Sigmoid colon (tissue), 7 donors: ENCODE data around the gene VTI1B. TPM values are rescaled to one million over a fixed set of nuclear protein-coding genes. Genes with fewer than 3 reads are reported as not detected.
A peak's percentile ranks its signal among the peaks of the same experiment; 100 is the strongest.

ENCODE experiments used
- DNase-seq: peaks from one replicate; pipeline ENCODE4 v3.0.0-alpha.2; 2019
- H3K27ac ChIP-seq, 4 donors: fragments of 200-600 bp; sonication (generic); one replicate each; pipeline ENCODE4 v1.5.1; 2016 to 2019; ENCODE audit warnings: mild to moderate bottlenecking in 1 of 4
- H3K27me3 ChIP-seq, 3 donors: fragments of 200-600 bp; sonication (generic); one replicate each; pipeline ENCODE4 v1.5.1; 2019; ENCODE audit warnings: mild to moderate bottlenecking in 1 of 3
- H3K36me3 ChIP-seq, 4 donors: fragments of 200-600 bp; sonication (generic); one replicate each; pipeline ENCODE4 v1.5.1; 2016 to 2019
- H3K4me1 ChIP-seq, 4 donors: fragments of 200-600 bp; sonication (generic); one replicate each; pipeline ENCODE4 v1.5.1; 2017 to 2019
- H3K4me3 ChIP-seq, 4 donors: fragments of 200-600 bp; sonication (generic); one replicate each; pipeline ENCODE4 v1.5.1; 2017 to 2019; ENCODE audit warnings: mild to moderate bottlenecking in 2 of 4, moderate library complexity in 1 of 4
- H3K9me3 ChIP-seq, 4 donors: fragments of 200-600 bp in 3 of 4; sonication (generic) in 3 of 4; one replicate each; pipeline versions ENCODE4 v1.5.1 to v1.6.1; 2013 to 2019
- EP300 ChIP-seq, 4 donors: sonication (generic); formaldehyde crosslinking; IDR thresholded peaks; one replicate each; pipeline ENCODE4 v1.6.1; 2017; ENCODE audit warnings: antibody characterized with exemption in 4 of 4
- POLR2A ChIP-seq, 2 donors: fragments of 450-650 bp; IDR thresholded peaks; one replicate each; pipeline ENCODE4 v1.6.1; 2016; ENCODE audit warnings: antibody characterized with exemption in 2 of 2, mild to moderate bottlenecking in 2 of 2, moderate library complexity in 2 of 2
- POLR2AphosphoS5 ChIP-seq, 4 donors: sonication (generic); formaldehyde crosslinking; IDR thresholded peaks; one replicate each; pipeline ENCODE4 v1.6.1; 2017; ENCODE audit warnings: antibody characterized with exemption in 4 of 4
- WGBS, 2 donors: extraction: QIAGEN DNeasy Blood & Tissue Kit; methylation state at CpG; one replicate each; pipeline ENCODE4 v1.1.7; 2013; 5-methylcytosine and 5-hydroxymethylcytosine counted together
- intact Hi-C: fragments of 100-400 bp; cut with DNase I; formaldehyde crosslinking; loops from one replicate; pipeline ENCODE4 v1.15.1; 2023
- polyA plus RNA-seq, 3 donors: library from polyadenylated mRNA; stranded (reverse); fragments of 200-250 nt; gene quantifications; one replicate each; pipeline ENCODE4 v1.2.3, GENCODE V29; 2013
- total RNA-seq, 4 donors: library from RNA; depleted of rRNA; stranded (reverse); fragments of >200 nt; gene quantifications; one replicate each; pipeline ENCODE4 v1.1.0, GENCODE V29; 2016
- TF ChIP-seq, protein P1 (sequence below), 4 experiments: fragments of 450-650 bp in 3 of 4; fragments of 200-600 bp in 1 of 4; IDR thresholded peaks; one replicate each; pipeline ENCODE4 v1.5.1; 2016 to 2019; ENCODE audit warnings: antibody characterized with exemption in 4 of 4, mild to moderate bottlenecking in 3 of 4, moderate library complexity in 2 of 4
- donor health status: healthy with polysubstance abuse.
- donor health status: Bipolar disorder and iron deficiency.
- donor health status: healthy.

The VTI1B gene
- total and polyA plus RNA-seq, 7 donors, result 58.6 to 148 (median 109) TPM

DNA sequence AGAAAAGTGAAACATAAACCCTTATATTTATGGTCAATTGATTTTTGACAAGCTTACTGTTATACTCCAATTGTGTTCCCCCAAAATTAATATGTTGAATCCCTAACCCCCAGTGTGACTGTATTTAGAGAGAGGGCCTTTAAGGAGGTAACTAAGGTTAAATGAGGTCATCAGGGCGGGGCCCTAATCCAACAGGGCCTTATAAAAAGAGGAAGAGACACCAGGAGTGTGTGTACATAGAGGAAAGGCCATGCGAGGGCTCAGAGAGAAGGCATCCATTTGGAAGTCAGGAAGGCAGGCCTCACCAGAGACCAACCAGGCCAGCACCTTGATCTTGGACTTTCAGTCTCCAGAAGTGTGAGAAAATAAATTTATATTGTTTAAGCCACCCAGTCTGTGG lies 6.5 kb upstream of the VTI1B start:
- no peak for DNase-seq
- Histone ChIP-seq H3K27me3 (no peaks in the 10 kb centered on the region), H3K9me3 (no peaks in the 10 kb centered on the region), H3K27ac (no peak overlapping the region), H3K36me3 (peaks cover 0 to 54% (median 9%) of the 10 kb centered on the region in 4 donors), H3K4me3 (no peak overlapping the region), H3K4me1 (no peaks in the 10 kb centered on the region)
- TF ChIP-seq POLR2AphosphoS5 (IDR thresholded peaks at IDR 0.05) (no peak), EP300 (IDR thresholded peaks at IDR 0.05) (no peak), POLR2A (IDR thresholded peaks at IDR 0.05) (no peak)
- TF ChIP-seq, protein P1, sequence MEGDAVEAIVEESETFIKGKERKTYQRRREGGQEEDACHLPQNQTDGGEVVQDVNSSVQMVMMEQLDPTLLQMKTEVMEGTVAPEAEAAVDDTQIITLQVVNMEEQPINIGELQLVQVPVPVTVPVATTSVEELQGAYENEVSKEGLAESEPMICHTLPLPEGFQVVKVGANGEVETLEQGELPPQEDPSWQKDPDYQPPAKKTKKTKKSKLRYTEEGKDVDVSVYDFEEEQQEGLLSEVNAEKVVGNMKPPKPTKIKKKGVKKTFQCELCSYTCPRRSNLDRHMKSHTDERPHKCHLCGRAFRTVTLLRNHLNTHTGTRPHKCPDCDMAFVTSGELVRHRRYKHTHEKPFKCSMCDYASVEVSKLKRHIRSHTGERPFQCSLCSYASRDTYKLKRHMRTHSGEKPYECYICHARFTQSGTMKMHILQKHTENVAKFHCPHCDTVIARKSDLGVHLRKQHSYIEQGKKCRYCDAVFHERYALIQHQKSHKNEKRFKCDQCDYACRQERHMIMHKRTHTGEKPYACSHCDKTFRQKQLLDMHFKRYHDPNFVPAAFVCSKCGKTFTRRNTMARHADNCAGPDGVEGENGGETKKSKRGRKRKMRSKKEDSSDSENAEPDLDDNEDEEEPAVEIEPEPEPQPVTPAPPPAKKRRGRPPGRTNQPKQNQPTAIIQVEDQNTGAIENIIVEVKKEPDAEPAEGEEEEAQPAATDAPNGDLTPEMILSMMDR (IDR thresholded peaks at IDR 0.05), result no peak
- intact Hi-C loops, result no loop called here
- WGBS, 2 donors, result 53 to 67% methylated on average over 2 of the region's 2 CpGs

DNA sequence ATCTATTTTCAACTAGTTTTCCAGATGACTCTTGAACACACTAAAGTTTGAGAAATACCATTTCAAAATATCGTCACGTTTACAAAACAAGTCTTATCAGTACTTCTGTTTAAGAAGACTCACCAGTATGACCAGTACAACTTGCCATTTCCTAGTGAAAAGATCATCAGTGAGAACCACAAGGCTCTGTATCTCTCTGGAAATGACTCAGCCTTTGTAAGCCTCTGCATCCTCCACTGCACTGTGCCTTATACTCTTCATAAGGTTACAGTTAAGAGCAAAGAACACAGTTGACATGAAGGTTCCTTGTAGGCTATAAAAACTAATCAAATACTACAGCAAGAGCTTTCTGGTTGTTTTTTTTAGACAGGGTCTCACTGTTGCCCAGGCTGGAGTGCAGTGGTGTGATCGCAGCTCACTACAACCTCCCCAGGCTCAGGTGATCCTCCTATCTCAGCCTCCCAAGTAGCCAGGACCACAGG lies 5.7 kb upstream of the VTI1B start:
- H3K9me3 ChIP-seq, result no peaks in the 10 kb centered on the region
- intact Hi-C loops, result no loop called here
- TF ChIP-seq, protein P1 (IDR thresholded peaks at IDR 0.05), result no peak
- TF ChIP-seq POLR2AphosphoS5 (IDR thresholded peaks at IDR 0.05) (no peak), POLR2A (IDR thresholded peaks at IDR 0.05) (no peak), EP300 (IDR thresholded peaks at IDR 0.05) (no peak)
- H3K4me1 ChIP-seq, result peaks cover 0 to 6% (median 4%) of the 10 kb centered on the region in 4 donors
- 83 to 90% methylated on average over 3 of the region's 3 CpGs for WGBS, 2 donors
- peaks cover 0 to 46% (median 7%) of the 10 kb centered on the region in 4 donors for H3K36me3 ChIP-seq
- no peak for DNase-seq
- H3K27me3 ChIP-seq, result no peaks in the 10 kb centered on the region
- no peak overlapping the region for H3K27ac ChIP-seq
- no peak overlapping the region for H3K4me3 ChIP-seq

DNA sequence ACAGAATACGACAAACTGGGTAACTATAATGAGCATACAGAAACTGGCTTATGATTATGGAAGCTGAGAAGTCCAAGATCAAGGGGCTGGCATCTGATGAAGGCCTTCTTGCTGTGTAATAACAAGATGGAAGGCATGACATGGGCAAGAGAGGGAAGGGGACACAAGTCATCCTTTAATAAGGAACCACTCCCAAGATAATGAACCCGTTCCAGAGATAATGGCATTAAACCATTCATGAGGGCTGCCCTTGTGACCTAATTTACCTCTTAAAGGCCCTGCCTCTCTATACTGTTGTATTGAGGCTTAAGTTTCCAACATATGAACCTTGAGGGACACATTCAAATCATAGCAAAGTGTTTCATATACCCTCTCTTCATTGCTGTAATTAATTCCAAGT lies 4.6 kb upstream of the VTI1B start:
- Histone ChIP-seq H3K9me3 (no peaks in the 10 kb centered on the region), H3K36me3 (peaks cover 0 to 35% (median 7%) of the 10 kb centered on the region in 4 donors), H3K4me3 (no peak overlapping the region), H3K4me1 (peaks cover 0 to 6% (median 5%) of the 10 kb centered on the region in 4 donors), H3K27me3 (no peaks in the 10 kb centered on the region), H3K27ac (no peak overlapping the region)
- TF ChIP-seq POLR2A (IDR thresholded peaks at IDR 0.05) (no peak), POLR2AphosphoS5 (IDR thresholded peaks at IDR 0.05) (no peak), EP300 (IDR thresholded peaks at IDR 0.05) (no peak)
- TF ChIP-seq, protein P1 (IDR thresholded peaks at IDR 0.05), result no peak
- 87 to 93% methylated on average over 2 of the region's 2 CpGs for WGBS, 2 donors
- no peak for DNase-seq
- intact Hi-C loops, result no loop called here

DNA sequence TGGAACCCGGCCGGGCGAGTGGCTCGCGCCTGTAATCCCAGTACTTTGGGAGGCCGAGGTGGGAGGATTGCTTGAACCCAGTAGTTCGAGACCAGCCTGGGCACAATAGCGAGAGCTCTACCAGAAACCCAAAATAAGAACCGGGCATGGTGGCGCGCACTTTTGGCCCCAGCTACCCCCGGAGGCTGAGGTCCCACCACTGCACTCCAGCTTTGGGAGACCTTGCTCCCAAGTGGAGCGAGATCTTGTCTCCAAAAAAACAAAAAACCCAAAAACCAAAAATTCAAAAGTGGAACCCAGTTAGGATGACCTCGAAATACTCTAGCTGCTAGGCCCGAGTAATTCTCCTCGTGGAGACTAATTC lies 769 bp upstream of the VTI1B start:
- peaks cover 0 to 42% (median 31%) of the 10 kb centered on the region in 4 donors for H3K4me1 ChIP-seq
- no peak for DNase-seq
- no peaks in the 10 kb centered on the region for H3K9me3 ChIP-seq
- H3K27ac ChIP-seq, result peak overlapping the region; percentile 94 to 99 (median 96)
- H3K27me3 ChIP-seq, result no peaks in the 10 kb centered on the region
- H3K36me3 ChIP-seq, result peaks cover 0 to 19% (median 7%) of the 10 kb centered on the region in 4 donors
- H3K4me3 ChIP-seq, result peak overlapping the region; percentile 90 to 99 (median 96)
- WGBS, 2 donors, result 33 to 37% methylated on average over 16 of the region's 16 CpGs
- no peak for TF ChIP-seq EP300 (IDR thresholded peaks at IDR 0.05)
- TF ChIP-seq POLR2A (IDR thresholded peaks at IDR 0.05), result no peak
- TF ChIP-seq, protein P1 (IDR thresholded peaks at IDR 0.05), result no peak
- no peak for TF ChIP-seq POLR2AphosphoS5 (IDR thresholded peaks at IDR 0.05)
- intact Hi-C loops, result loop anchor here (1.0 to 2.0 kb wide), 2 partner anchors 20 to 56 kb away; partner anchors contain the start of genes ARG2 and RDH11

DNA sequence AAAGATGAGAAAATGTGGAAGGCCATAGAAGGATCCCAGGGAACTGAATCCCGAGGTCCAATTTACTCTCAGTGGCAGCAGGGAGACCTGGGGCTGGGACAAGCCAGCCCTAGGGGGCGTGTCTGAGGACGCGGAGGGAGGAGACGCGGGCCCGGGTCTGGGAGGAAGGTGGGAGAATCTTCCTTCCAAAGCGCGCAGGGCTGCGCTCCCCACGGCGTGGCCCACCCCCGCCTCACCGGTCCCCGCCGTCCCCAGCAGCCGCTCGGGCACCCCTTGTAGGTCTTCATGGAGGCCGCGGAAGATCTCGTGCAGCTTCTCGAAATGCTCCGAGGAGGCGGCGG lies 323 bp downstream of the VTI1B start:
- Histone ChIP-seq H3K4me3 (peak overlapping the region; percentile 90 to 99 (median 96)), H3K9me3 (no peaks in the 10 kb centered on the region), H3K27me3 (no peaks in the 10 kb centered on the region), H3K4me1 (peaks cover 0 to 42% (median 31%) of the 10 kb centered on the region in 4 donors), H3K27ac (peak overlapping the region; percentile 94 to 99 (median 96)), H3K36me3 (peaks cover 0 to 15% (median 7%) of the 10 kb centered on the region in 4 donors)
- no peak for TF ChIP-seq POLR2A (IDR thresholded peaks at IDR 0.05)
- TF ChIP-seq, protein P1 (IDR thresholded peaks at IDR 0.05), result peak in 2 of 4 experiments; percentile 19 to 23
- 0 to 1% methylated on average over 25 of the region's 25 CpGs for WGBS, 2 donors
- intact Hi-C loops, result loop anchor here (2.0 to 5.0 kb wide), 2 partner anchors 55 to 72 kb away; partner anchors contain the start of genes ARG2 and PIGH
- peak; percentile 83 for DNase-seq
